Activated CD4-positive, alpha-beta memory T cell treated with anti-CD3 and anti-CD28 coated beads, Interleukin-2, amount 10 ng/mL, durations not matched to agents 7 days and 5 days (primary cell): ENCODE results near the gene MAPK14. TPM values are rescaled to one million over a fixed set of nuclear protein-coding genes. Genes with fewer than 3 reads are reported as not detected.

ENCODE experiments used
- CTCF ChIA-PET: fragments of 350-600 bp; sonication (Branson Sonifier 250); formaldehyde crosslinking; loops from one replicate; lab custom pipeline; 2021; ENCODE audit warnings: antibody characterized with exemption, inconsistent platforms; lab: Charles Lee
- POLR2A ChIA-PET: fragments of 350-600 bp; sonication (Branson Sonifier 250); formaldehyde crosslinking; loops from one replicate; lab custom pipeline; 2021; ENCODE audit warnings: antibody characterized with exemption; lab: Charles Lee
- DNase-seq: peaks from one replicate; pipeline ENCODE4 v3.0.0-alpha.2; 2020
- H3K27ac Mint-ChIP-seq: one replicate; pipeline ENCODE4 v1.8.0; 2021; ENCODE audit warnings: mild to moderate bottlenecking, mixed read lengths
- H3K27me3 Mint-ChIP-seq: one replicate; pipeline ENCODE4 v1.8.0; 2021; ENCODE audit warnings: mixed read lengths
- H3K36me3 Mint-ChIP-seq: one replicate; pipeline ENCODE4 v1.8.0; 2021; ENCODE audit warnings: low read depth, mixed read lengths
- H3K4me1 Mint-ChIP-seq: one replicate; pipeline ENCODE4 v1.8.0; 2021; ENCODE audit warnings: mixed read lengths
- H3K4me3 Mint-ChIP-seq: one replicate; pipeline ENCODE4 v1.8.0; 2021; ENCODE audit warnings: mild to moderate bottlenecking, mixed read lengths
- H3K9me3 Mint-ChIP-seq: one replicate; pipeline ENCODE4 v1.8.0; 2021; ENCODE audit warnings: mixed read lengths
- total RNA-seq, 2 experiments: library from RNA; stranded (reverse); gene quantifications; one replicate each; pipeline ENCODE4 v1.2.3, GENCODE V29; 2021

The MAPK14 gene
- total RNA-seq, 2 experiments from 2014 or later = 71.4 to 72.2 TPM

DNA sequence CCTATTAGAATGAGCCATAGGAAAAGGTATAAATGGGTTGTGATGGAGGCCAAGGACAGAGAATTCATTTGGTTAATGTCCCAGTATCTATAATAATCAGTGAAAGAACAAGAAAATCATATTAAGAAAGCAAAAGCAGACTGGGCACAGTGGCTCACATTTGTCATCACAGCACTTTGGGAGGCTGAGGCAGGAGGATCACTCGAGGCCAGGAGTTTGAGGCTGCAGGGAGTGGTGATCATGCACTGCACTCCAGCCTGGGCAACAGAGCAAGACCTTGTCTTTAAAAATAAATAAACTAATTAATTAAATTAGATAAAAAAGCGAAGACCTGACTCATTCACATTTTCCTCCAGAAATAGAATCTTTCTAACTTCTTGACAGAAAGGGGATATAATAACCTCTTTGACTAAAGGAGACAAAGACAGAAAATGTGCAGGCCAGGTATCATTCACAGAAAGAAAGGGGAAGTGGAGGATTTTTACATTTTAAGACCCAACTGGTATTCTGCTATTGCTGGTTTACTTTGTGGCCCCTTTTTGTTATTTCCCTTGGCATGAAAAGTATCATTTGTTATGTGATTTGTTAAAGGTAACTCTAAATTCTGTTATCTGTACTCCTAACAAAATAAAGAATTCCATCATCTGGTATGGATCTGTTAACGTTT is 70.8 kb downstream of the MAPK14 start:
- Mint-ChIP-seq H3K4me3 (no peak overlapping the region), H3K9me3 (no peaks in the 10 kb centered on the region), H3K36me3 (peaks cover 52% of the 10 kb centered on the region), H3K4me1 (peaks cover 37% of the 10 kb centered on the region), H3K27ac (peak overlapping the region; percentile 41), H3K27me3 (no peaks in the 10 kb centered on the region)
- CTCF ChIA-PET = interaction anchor here (0.6 to 8.9 kb wide), 4 partner anchors 16 to 693 kb away, joined by 3 to 142 read pairs (median 4); partner anchors contain the start of gene MAPK14
- POLR2A ChIA-PET = interaction anchor here (1.3 to 4.1 kb wide), 3 partner anchors 23 to 70 kb away, joined by 5 to 25 read pairs (median 20); partner anchors contain the start of gene MAPK14
- no peak for DNase-seq

DNA sequence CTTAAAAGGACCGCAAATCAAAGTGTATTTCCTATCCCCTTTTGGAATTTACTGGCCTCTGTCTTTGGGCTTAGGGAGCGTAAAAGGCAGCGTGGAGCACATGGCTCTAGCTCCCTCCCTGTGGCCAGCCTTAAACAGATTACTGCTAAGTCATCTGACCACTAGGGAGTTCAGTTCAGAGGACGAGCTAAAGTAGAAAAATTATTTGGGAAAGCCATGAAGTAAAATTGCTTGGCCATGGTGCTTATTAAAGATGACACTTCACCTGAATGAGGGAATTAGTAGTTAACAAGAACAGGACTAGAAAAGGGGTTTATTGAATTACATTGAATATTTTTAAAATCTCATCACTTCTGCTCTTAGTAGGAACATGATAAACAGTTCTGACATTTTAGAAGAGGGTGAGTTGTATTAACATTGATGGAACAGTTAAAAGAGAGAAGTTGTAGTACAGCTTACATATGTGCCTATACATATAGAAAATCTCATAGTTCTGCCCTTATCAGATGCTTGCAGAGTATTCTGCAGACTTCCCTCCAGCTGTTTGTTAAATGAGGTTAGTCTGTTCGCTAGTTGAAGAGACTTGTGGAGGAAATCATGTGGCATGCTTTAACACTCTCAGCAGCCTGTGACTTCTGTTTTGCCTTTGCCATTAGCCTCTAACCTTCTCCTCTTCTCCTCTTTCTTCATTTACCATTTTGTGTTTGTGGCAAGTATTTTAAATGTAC is 71.5 kb downstream of the MAPK14 start:
- no peaks in the 10 kb centered on the region for H3K9me3 Mint-ChIP-seq
- H3K27ac Mint-ChIP-seq = peak overlapping the region; percentile 69
- no peak for DNase-seq
- H3K36me3 Mint-ChIP-seq = peaks cover 57% of the 10 kb centered on the region
- H3K4me1 Mint-ChIP-seq = peaks cover 37% of the 10 kb centered on the region
- H3K4me3 Mint-ChIP-seq = no peak overlapping the region
- H3K27me3 Mint-ChIP-seq = no peaks in the 10 kb centered on the region
- ChIA-PET POLR2A (interaction anchor here (1.2 to 4.1 kb wide), 4 partner anchors 22 to 73 kb away, joined by 3 to 25 read pairs (median 12); partner anchors contain the start of gene MAPK14), CTCF (interaction anchor here (0.6 to 1.4 kb wide), 3 partner anchors 22 to 693 kb away, joined by 3 to 4 read pairs (median 3); no protein-coding TSS in a partner anchor)

DNA sequence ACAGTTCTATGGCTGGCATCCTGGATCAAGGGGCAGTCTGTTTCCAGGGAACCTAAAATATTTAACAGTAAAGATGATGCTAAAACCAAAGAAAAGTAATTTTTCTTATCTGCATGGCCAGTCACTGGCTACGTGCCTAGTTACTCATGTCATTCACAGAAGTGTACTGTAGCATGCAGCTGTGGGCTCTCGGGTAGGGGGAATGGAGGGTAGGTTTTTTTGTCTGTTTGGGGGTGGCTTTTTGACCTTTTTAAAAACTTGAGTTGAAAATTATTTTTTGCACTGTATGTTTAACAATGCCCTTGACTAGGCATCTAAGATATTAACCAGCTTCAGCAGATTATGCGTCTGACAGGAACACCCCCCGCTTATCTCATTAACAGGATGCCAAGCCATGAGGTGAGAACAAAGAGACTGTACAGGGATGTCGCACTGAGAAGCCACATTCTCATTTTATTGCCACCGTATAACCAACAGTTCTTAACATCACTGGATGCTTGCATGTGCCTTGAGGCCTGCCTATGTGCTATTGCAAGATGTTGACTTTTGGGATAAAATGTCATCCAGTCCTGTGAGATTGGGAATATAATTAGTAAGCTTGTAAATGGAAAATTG is 72.4 kb downstream of the MAPK14 start:
- CTCF ChIA-PET = interaction anchor here (0.6 to 1.8 kb wide), 3 partner anchors 24 to 484 kb away, joined by 3 to 5 read pairs (median 3); no protein-coding TSS in a partner anchor
- no peak overlapping the region for H3K4me3 Mint-ChIP-seq
- peak; percentile 34 for DNase-seq

DNA sequence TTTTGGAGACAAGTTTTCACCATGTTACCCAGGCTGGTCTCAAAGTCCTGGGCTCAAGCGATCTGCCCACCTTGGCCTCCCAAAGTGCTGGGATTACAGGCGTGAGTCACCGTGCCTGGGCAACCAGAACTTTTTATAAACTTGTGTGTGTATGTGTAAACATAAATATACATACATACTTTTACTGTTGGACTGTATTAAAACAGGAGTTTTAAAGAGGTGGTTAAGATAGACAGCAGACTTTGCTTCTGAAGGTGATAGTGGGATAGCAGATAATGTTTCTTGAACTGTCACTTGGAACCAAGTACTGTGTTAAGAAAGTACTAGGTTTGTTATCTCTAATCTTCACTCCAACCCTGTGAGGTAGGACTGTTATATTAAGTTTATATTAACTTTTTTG is 74.1 kb downstream of the MAPK14 start:
- Mint-ChIP-seq H3K9me3 (no peaks in the 10 kb centered on the region), H3K27me3 (no peaks in the 10 kb centered on the region), H3K27ac (peak overlapping the region; percentile 52), H3K4me1 (peaks cover 25% of the 10 kb centered on the region), H3K36me3 (peaks cover 51% of the 10 kb centered on the region), H3K4me3 (no peak overlapping the region)
- DNase-seq = no peak
- POLR2A ChIA-PET = interaction anchor here (4.1 kb wide), 1 partner anchor 19 kb away, joined by 25 read pairs; no protein-coding TSS in a partner anchor
- CTCF ChIA-PET = interaction anchor here (1.8 kb wide), 1 partner anchor 22 kb away, joined by 5 read pairs; no protein-coding TSS in a partner anchor

More for the DNA sequence above, 72.4 kb downstream of the MAPK14 start:
- Mint-ChIP-seq H3K4me1 (peaks cover 31% of the 10 kb centered on the region), H3K9me3 (no peaks in the 10 kb centered on the region), H3K36me3 (peaks cover 59% of the 10 kb centered on the region), H3K27ac (peak overlapping the region; percentile 69), H3K27me3 (no peaks in the 10 kb centered on the region)
- POLR2A ChIA-PET = interaction anchor here (0.9 to 4.1 kb wide), 5 partner anchors 9 to 74 kb away, joined by 3 to 25 read pairs (median 5); partner anchors contain the start of gene MAPK14

- Mint-ChIP-seq H3K27me3 (no peaks in the 10 kb centered on the region), H3K4me3 (no peak overlapping the region), H3K9me3 (no peaks in the 10 kb centered on the region), H3K4me1 (peaks cover 28% of the 10 kb centered on the region), H3K36me3 (peaks cover 52% of the 10 kb centered on the region), H3K27ac (no peak overlapping the region)
- ChIA-PET POLR2A (interaction anchor here (1.1 to 2.8 kb wide), 3 partner anchors 16 to 74 kb away, joined by 3 to 14 read pairs (median 4); partner anchors contain the start of gene MAPK14), CTCF (interaction anchor here (10.1 kb wide), 1 partner anchor 8 kb away, joined by 79 read pairs; no protein-coding TSS in a partner anchor)
- DNase-seq = no peak
These were observed 75.2 kb downstream of the MAPK14 start for GRCh38 chr6:36102853-36103252.

DNA sequence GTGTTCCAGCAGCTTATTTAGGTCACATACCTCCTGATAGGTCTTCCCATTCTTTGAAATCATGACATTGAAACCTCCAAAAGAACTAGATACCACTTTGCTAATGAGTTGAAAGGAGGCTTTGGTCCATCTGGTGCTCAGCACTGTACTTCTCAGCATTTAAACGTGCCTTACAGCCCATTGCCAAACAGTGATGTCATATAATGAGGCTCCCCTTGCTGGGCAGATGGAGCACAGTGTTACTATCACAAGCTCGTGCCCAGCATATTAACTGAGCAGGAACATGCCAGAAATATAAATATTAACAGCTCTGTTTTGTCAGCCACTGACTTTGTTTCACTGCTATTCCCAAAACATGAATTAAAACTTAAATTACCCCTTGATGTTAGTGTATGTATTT is 77.2 kb downstream of the MAPK14 start:
- Mint-ChIP-seq H3K4me3 (no peak overlapping the region), H3K27ac (no peak overlapping the region), H3K9me3 (no peaks in the 10 kb centered on the region), H3K4me1 (peaks cover 35% of the 10 kb centered on the region), H3K36me3 (peaks cover 64% of the 10 kb centered on the region), H3K27me3 (no peaks in the 10 kb centered on the region)
- DNase-seq = no peak
- ChIA-PET CTCF (interaction anchor here (0.7 to 10.1 kb wide), 5 partner anchors 10 to 84 kb away, joined by 3 to 79 read pairs (median 6); no protein-coding TSS in a partner anchor), POLR2A (interaction anchor here (2.8 to 8.6 kb wide), 2 partner anchors 17 to 76 kb away, joined by 14 to 81 read pairs; partner anchors contain the start of gene MAPK14)

- ChIA-PET POLR2A (interaction anchor here (0.8 to 8.6 kb wide), 6 partner anchors 8 to 81 kb away, joined by 3 to 81 read pairs (median 9); partner anchors contain the start of gene MAPK14), CTCF (interaction anchor here (0.8 to 10.1 kb wide), 2 partner anchors 13 to 15 kb away, joined by 3 to 79 read pairs; no protein-coding TSS in a partner anchor)
- H3K36me3 Mint-ChIP-seq = peaks cover 71% of the 10 kb centered on the region
- H3K9me3 Mint-ChIP-seq = no peaks in the 10 kb centered on the region
- H3K27me3 Mint-ChIP-seq = no peaks in the 10 kb centered on the region
- no peak overlapping the region for H3K4me3 Mint-ChIP-seq
- DNase-seq = peak; percentile 49
- peak overlapping the region; percentile 78 for H3K27ac Mint-ChIP-seq
- H3K4me1 Mint-ChIP-seq = peaks cover 47% of the 10 kb centered on the region
These were observed 81.5 kb downstream of the MAPK14 start for GRCh38 chr6:36109092-36109491.

GRCh38 chr6:36110050-36110449 is 82.4 kb downstream of the MAPK14 start:
- Mint-ChIP-seq H3K36me3 (peaks cover 69% of the 10 kb centered on the region), H3K4me1 (peaks cover 55% of the 10 kb centered on the region), H3K27ac (peak overlapping the region; percentile 78), H3K4me3 (no peak overlapping the region), H3K27me3 (no peaks in the 10 kb centered on the region), H3K9me3 (no peaks in the 10 kb centered on the region)
- DNase-seq = no peak
- ChIA-PET POLR2A (interaction anchor here (1.4 to 8.6 kb wide), 2 partner anchors 9 to 12 kb away, joined by 14 to 81 read pairs; no protein-coding TSS in a partner anchor), CTCF (interaction anchor here (0.8 to 10.1 kb wide), 3 partner anchors 12 to 16 kb away, joined by 3 to 79 read pairs (median 4); no protein-coding TSS in a partner anchor)

GRCh38 chr6:36110863-36111262 is 83.3 kb downstream of the MAPK14 start:
- H3K4me1 Mint-ChIP-seq = peaks cover 62% of the 10 kb centered on the region
- POLR2A ChIA-PET = interaction anchor here (2.4 to 8.6 kb wide), 2 partner anchors 11 to 20 kb away, joined by 10 to 81 read pairs; partner anchors contain the start of gene MAPK13
- CTCF ChIA-PET = interaction anchor here (1.5 to 10.1 kb wide), 2 partner anchors 13 to 16 kb away, joined by 4 to 79 read pairs; no protein-coding TSS in a partner anchor

GRCh38 chr6:36111526-36111925 is 83.9 kb downstream of the MAPK14 start:
- POLR2A ChIA-PET = interaction anchor here (0.8 to 8.6 kb wide), 3 partner anchors 10 to 20 kb away, joined by 3 to 81 read pairs (median 10); partner anchors contain the start of gene MAPK13
- DNase-seq = no peak
- Mint-ChIP-seq H3K27me3 (no peaks in the 10 kb centered on the region), H3K9me3 (no peaks in the 10 kb centered on the region), H3K4me1 (peaks cover 69% of the 10 kb centered on the region), H3K4me3 (no peak overlapping the region), H3K36me3 (peaks cover 70% of the 10 kb centered on the region), H3K27ac (no peak overlapping the region)
- CTCF ChIA-PET = interaction anchor here (0.9 to 10.1 kb wide), 4 partner anchors 10 to 84 kb away, joined by 3 to 79 read pairs (median 4); partner anchors contain the start of gene MAPK14

More at GRCh38 chr6:36110863-36111262, 83.3 kb downstream of the MAPK14 start:
- H3K4me3 Mint-ChIP-seq = no peak overlapping the region
- H3K27ac Mint-ChIP-seq = no peak overlapping the region
- no peaks in the 10 kb centered on the region for H3K9me3 Mint-ChIP-seq
- H3K27me3 Mint-ChIP-seq = no peaks in the 10 kb centered on the region
- peaks cover 65% of the 10 kb centered on the region for H3K36me3 Mint-ChIP-seq
- no peak for DNase-seq

DNA sequence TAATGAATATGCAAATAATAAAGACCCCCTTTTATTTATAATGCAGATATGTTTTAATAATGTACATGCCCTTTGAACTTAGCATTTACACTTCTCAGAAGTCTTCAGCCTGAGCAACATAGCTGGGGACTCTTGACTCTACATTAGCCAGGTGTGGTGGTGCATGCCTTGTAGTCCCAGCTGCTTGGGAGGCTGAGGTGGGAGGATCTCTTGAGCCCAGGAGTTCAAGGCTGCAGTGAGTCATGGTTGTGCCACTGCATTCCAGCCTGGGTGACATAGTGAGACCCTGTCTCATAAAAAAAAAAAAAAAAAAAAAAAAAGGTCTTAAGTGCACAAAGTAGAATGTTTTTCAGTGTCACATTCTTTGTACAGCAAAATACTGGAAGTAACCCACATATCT is 85.4 kb downstream of the MAPK14 start:
- ChIA-PET POLR2A (interaction anchor here (0.8 to 2.4 kb wide), 4 partner anchors 8 to 18 kb away, joined by 3 to 10 read pairs (median 4); partner anchors contain the start of gene MAPK13), CTCF (interaction anchor here (0.7 to 10.1 kb wide), 6 partner anchors 11 to 1161 kb away, joined by 3 to 79 read pairs (median 4); no protein-coding TSS in a partner anchor)
- Mint-ChIP-seq H3K4me3 (no peak overlapping the region), H3K27ac (peak overlapping the region; percentile 99), H3K4me1 (peaks cover 79% of the 10 kb centered on the region), H3K27me3 (no peaks in the 10 kb centered on the region), H3K36me3 (peaks cover 72% of the 10 kb centered on the region), H3K9me3 (no peaks in the 10 kb centered on the region)
- no peak for DNase-seq
